Stimulated activated CD4-positive, alpha-beta T cell treated with anti-CD3 and anti-CD28 coated beads, Interleukin-2, amount 100 ng/mL, for 4 hours (primary cell): Measurements from ENCODE around the gene MEF2B.
"Not testable (repeated sequence)": the region's sequence is repeated elsewhere in the genome, so short reads cannot be mapped to it uniquely, and the experiment has no call there.

Source experiments
- DNase-seq: peaks from one replicate; pipeline ENCODE4 v3.0.0-alpha.2; 2020; ENCODE audit warnings: low read depth

Gene MEF2B

GRCh38 chr19:19155495-19156219 is 14.4 kb downstream of the MEF2B start:
- no peak for DNase-seq

- no peak for DNase-seq
Observed at GRCh38 chr19:19154768-19155494, 15.1 kb downstream of the MEF2B start.

- no peak for DNase-seq
Observed at GRCh38 chr19:19152668-19153384, 17.2 kb downstream of the MEF2B start.

GRCh38 chr19:19151418-19151817 is 18.6 kb downstream of the MEF2B start:
- no peak for DNase-seq

- DNase-seq = no peak
Observed at GRCh38 chr19:19149435-19149834, 20.6 kb downstream of the MEF2B start.

GRCh38 chr19:19148504-19148903 is 21.6 kb downstream of the MEF2B start:
- not testable (repeated sequence) for DNase-seq

GRCh38 chr19:19147344-19147743 is 22.7 kb downstream of the MEF2B start:
- no peak for DNase-seq

- no peak for DNase-seq
Observed at GRCh38 chr19:19146865-19147264, 23.2 kb downstream of the MEF2B start.

- peak; percentile 69 for DNase-seq
Observed at GRCh38 chr19:19145684-19146608, 24.1 kb downstream of the MEF2B start.

GRCh38 chr19:19145281-19145680 is 24.8 kb downstream of the MEF2B start:
- no peak for DNase-seq

- DNase-seq = no peak
Observed at GRCh38 chr19:19142347-19142746, 27.7 kb downstream of the MEF2B start.

- DNase-seq = no peak
Observed at GRCh38 chr19:19140476-19140875, 29.6 kb downstream of the MEF2B start.

- no peak for DNase-seq
Observed at GRCh38 chr19:19139876-19140229, 30.2 kb downstream of the MEF2B start.

- DNase-seq = peak; percentile 94
Observed at GRCh38 chr19:19138109-19138981, 31.7 kb downstream of the MEF2B start, which contains the start of gene TMEM161A. TMEM161A (minus strand) TSS chr19:19138478; CDS start chr19:19138428, 50 bp downstream.

GRCh38 chr19:19137556-19138108 is 32.4 kb downstream of the MEF2B start:
- no peak for DNase-seq

- DNase-seq = not testable (repeated sequence)
Observed at GRCh38 chr19:19135713-19136112, 34.4 kb downstream of the MEF2B start.

GRCh38 chr19:19134687-19135158 is 35.3 kb downstream of the MEF2B start:
- DNase-seq = peak; percentile 32

GRCh38 chr19:19133985-19134384 is 36.1 kb downstream of the MEF2B start:
- DNase-seq = no peak

- no peak for DNase-seq
Observed at GRCh38 chr19:19132912-19133311, 37.2 kb downstream of the MEF2B start.

- no peak for DNase-seq
Observed at GRCh38 chr19:19131989-19132388, 38.1 kb downstream of the MEF2B start.
